Neutrophil (primary cell): ENCODE results near the gene ARHGAP22.

Experiments
- H3K27ac ChIP-seq: fragments of 200-600 bp; sonication (generic); 2 replicates; pipeline ENCODE4 v1.5.1; 2016; ENCODE audit warnings: mild to moderate bottlenecking, moderate library complexity
- H3K27me3 ChIP-seq: fragments of 200-600 bp; sonication (generic); 2 replicates; pipeline ENCODE4 v1.6.0; 2016; ENCODE audit warnings: mild to moderate bottlenecking
- H3K36me3 ChIP-seq: fragments of 200-600 bp; sonication (generic); 2 replicates; pipeline ENCODE4 v1.5.1; 2017
- H3K4me1 ChIP-seq, 2 experiments: fragments of 200-600 bp in 1 of 2; sonication (generic) in 1 of 2; 1 replicate in 1 of 2; 2 replicates in 1 of 2; pipeline versions ENCODE4 v1.5.1 to v1.6.1; 2013 to 2016; ENCODE audit warnings: low read depth in 1 of 2, low read length in 1 of 2, mild to moderate bottlenecking in 1 of 2, moderate library complexity in 1 of 2; ENCODE audit not compliant: control insufficient read depth in 1 of 2, insufficient read depth in 1 of 2
- H3K4me3 ChIP-seq, 2 experiments: fragments of 200-600 bp in 1 of 2; sonication (generic) in 1 of 2; 1 replicate in 1 of 2; 2 replicates in 1 of 2; pipeline ENCODE4 v1.5.1; 2013 to 2016; ENCODE audit warnings: low read depth in 1 of 2, low read length in 1 of 2, mild to moderate bottlenecking in 1 of 2, moderate library complexity in 1 of 2
- H3K9me3 ChIP-seq: fragments of 200-600 bp; sonication (generic); 2 replicates; pipeline ENCODE4 v1.5.1; 2016
- TF ChIP-seq, protein P1 (sequence below): fragments of 200-600 bp; sonication (generic); IDR thresholded peaks from 2 replicates; pipeline ENCODE4 v1.5.1; 2016; ENCODE audit warnings: antibody characterized with exemption

Gene ARHGAP22

DNA sequence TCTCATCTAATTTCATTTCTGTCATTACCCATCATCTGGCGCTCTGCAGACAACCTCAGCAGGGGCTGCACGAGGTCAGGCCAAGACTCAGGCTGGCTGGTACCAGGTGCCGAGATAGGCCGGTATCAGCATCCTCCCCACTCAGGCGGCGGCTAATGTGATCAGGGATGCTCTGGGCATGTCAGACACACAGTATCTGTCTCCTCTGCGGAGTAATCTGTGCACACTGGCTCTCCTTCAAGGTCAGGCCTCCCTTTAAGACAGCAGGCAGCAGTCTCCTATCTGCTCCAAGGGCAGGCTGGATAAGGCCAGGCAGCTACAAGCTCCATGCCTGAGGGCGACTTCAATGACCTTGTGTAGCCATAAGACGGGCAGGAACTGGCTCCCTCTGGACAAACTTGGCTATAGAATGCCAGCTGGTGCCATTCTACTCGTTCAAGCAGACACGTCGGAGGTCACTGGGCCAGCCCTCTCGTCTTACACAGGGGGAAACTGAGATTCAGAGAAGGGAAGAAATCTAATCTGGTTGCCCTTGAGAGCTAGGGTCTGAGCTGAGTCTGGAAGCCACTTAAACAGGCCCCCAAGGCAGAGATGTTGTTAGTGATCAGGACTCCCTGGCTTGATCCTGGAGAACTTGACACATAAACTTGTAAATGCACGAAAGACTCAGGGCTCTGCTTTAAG, 59.3 kb downstream of the ARHGAP22 start:
- Histone ChIP-seq H3K36me3 (no peaks in the 10 kb centered on the region), H3K27ac (no peak overlapping the region), H3K4me3 (no peak overlapping the region), H3K9me3 (no peaks in the 10 kb centered on the region), H3K27me3 (no peaks in the 10 kb centered on the region), H3K4me1 (no peaks in the 10 kb centered on the region)
- TF ChIP-seq, protein P1, sequence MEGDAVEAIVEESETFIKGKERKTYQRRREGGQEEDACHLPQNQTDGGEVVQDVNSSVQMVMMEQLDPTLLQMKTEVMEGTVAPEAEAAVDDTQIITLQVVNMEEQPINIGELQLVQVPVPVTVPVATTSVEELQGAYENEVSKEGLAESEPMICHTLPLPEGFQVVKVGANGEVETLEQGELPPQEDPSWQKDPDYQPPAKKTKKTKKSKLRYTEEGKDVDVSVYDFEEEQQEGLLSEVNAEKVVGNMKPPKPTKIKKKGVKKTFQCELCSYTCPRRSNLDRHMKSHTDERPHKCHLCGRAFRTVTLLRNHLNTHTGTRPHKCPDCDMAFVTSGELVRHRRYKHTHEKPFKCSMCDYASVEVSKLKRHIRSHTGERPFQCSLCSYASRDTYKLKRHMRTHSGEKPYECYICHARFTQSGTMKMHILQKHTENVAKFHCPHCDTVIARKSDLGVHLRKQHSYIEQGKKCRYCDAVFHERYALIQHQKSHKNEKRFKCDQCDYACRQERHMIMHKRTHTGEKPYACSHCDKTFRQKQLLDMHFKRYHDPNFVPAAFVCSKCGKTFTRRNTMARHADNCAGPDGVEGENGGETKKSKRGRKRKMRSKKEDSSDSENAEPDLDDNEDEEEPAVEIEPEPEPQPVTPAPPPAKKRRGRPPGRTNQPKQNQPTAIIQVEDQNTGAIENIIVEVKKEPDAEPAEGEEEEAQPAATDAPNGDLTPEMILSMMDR: no peak

DNA sequence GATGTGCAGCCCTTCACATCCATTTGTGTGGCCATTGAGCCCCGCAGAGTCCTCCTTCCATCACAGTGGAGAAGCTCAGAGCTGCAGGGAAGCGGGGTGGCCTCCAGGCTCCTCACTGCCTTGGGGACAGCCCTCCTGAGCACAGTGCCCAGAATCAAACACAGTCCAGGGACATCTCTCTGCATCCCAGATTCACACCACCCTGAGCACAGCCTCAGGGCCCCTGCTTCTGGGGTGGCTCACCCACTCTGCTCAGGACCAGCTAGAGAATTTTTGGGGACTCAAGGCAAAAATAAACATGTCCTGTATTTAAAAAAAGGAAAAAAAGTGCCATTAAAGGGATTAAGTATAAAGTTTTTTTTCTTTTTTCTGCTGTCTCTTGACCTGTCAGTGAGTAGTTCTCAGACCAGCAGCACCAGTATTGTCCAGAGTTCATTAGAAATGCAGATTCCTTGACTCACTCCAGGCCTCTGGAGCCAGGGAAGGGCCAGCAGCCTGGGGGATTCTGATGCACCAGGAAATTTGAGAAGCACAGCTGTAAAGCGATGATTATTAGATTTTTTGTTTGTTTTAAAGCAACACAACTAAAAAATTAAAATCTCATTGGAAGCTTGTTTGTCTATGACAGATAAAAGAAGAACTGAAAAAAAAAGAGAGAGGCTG, 61.6 kb downstream of the ARHGAP22 start:
- H3K9me3 ChIP-seq: no peaks in the 10 kb centered on the region
- no peak overlapping the region for H3K27ac ChIP-seq
- no peaks in the 10 kb centered on the region for H3K4me1 ChIP-seq
- no peaks in the 10 kb centered on the region for H3K36me3 ChIP-seq
- TF ChIP-seq, protein P1: no peak
- no peak overlapping the region for H3K4me3 ChIP-seq
- H3K27me3 ChIP-seq: no peaks in the 10 kb centered on the region

DNA sequence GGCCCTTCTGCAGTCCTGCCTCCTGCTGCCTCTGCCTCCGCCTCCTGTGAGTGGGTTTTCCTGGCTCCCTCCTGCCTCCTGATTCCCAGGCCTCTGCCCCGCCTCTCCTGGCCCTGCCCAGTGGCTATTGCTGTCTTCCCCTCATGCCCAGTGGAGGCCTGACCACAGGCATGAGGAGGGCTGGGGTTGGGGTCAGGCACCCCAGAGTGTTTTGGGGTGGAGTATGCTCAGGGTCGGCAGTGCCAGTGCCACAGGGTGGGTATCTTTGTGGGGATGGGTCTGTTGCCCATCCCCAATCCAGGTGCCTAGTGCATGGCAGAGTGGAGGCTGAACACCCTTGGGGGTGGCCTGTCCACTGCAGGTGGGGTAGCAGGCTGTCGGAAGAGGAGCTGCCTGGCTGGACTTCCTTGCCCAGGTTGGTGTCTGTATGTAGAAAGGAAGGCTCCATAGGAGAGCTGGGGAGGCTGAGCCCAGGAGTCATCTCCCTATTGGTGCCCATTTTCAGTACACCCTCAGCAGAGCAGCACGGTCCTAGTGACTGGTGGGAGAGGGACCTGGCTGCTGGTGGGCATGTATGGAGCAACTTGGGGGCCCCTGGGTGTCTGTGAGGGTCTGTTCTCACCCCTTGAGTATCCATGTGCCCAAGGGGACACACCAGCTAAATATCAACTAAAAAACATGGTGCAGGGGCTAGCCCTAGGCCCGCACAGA, 62.2 kb downstream of the ARHGAP22 start:
- H3K27ac ChIP-seq: no peak overlapping the region
- TF ChIP-seq, protein P1: no peak
- H3K4me1 ChIP-seq: no peaks in the 10 kb centered on the region
- H3K4me3 ChIP-seq: no peak overlapping the region
- H3K27me3 ChIP-seq: no peaks in the 10 kb centered on the region
- H3K9me3 ChIP-seq: no peaks in the 10 kb centered on the region
- no peaks in the 10 kb centered on the region for H3K36me3 ChIP-seq

DNA sequence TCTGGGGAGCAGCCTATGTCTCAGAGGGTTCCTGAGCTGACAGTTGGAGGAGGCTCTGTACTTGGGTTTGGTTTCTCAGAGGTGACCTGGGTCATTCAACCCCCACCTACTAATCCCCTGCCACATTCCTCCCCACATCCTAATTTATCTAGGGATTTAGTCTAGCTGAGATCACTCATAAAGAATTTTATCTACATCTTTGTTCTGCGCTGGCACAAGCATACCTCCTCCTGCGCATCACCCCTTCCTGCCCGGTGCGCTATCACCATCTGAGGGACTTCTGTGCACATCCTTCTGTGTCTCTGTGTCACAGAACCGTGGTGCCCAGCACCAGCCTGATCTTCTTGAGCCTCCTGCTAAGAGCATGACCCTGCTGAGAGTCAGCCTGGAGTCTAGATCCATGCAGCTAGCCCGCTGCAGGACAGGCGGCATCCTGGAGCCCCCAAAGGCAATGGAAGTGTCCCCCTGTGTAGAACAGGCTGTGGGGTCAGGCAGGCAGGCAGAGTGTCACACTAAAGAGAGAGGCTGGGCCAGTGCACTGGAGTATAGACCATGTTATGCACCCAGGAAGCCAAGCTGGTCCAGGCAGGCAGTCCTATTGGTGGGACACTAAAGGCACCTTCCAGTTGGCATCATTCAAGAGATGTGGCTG, 63.6 kb downstream of the ARHGAP22 start:
- Histone ChIP-seq H3K27me3 (no peaks in the 10 kb centered on the region), H3K4me1 (no peaks in the 10 kb centered on the region), H3K27ac (no peak overlapping the region), H3K4me3 (no peak overlapping the region), H3K9me3 (no peaks in the 10 kb centered on the region), H3K36me3 (no peaks in the 10 kb centered on the region)
- TF ChIP-seq, protein P1: no peak

DNA sequence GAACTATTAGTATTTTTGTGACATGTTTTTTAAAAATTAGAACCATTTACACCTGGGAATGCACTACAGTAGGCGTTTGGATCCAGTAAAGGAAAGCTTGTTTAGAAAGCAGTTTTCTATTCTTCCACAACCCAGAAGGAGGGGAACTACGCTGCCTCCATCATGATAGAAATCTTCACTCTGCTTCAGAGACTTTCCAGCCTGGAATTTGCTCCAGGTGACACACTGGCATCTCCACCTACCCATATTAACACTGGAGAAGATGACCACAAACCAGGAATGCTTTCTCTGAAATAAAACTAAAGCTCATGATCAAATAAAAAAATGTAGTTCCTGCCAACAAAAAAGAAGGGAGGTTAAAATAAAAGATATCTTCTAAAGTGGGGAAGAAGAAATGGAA, 66.3 kb downstream of the ARHGAP22 start:
- Histone ChIP-seq H3K36me3 (no peaks in the 10 kb centered on the region), H3K27me3 (no peaks in the 10 kb centered on the region), H3K27ac (no peak overlapping the region), H3K9me3 (no peaks in the 10 kb centered on the region), H3K4me1 (no peaks in the 10 kb centered on the region), H3K4me3 (no peak overlapping the region)
- TF ChIP-seq, protein P1: no peak
